GM19468 (cell line): ENCODE data around the gene HSPA12A.

Source experiments
- ATAC-seq: cut with Tn5 transposase; IDR thresholded peaks from one replicate; pipeline ENCODE4 v1.9.1; 2021; ENCODE audit warnings: mild to moderate bottlenecking, moderate library complexity, moderate number of reproducible peaks; ENCODE audit not compliant: unreplicated experiment; ENCODE audit errors: extremely low read depth

Gene HSPA12A

GRCh38 chr10:116636976-116637375 is 105.4 kb downstream of the HSPA12A start:
- no peak for ATAC-seq

- no peak for ATAC-seq
Observed at GRCh38 chr10:116636385-116636784, 106.0 kb downstream of the HSPA12A start.

- no peak for ATAC-seq
Observed at GRCh38 chr10:116634126-116634975, 108.0 kb downstream of the HSPA12A start.

- no peak for ATAC-seq
Observed at GRCh38 chr10:116633216-116633600, 109.2 kb downstream of the HSPA12A start.

- no peak for ATAC-seq
Observed at GRCh38 chr10:116632596-116633215, 109.7 kb downstream of the HSPA12A start.

- no peak for ATAC-seq
Observed at GRCh38 chr10:116631871-116632295, 110.5 kb downstream of the HSPA12A start.

GRCh38 chr10:116630020-116630419 is 112.3 kb downstream of the HSPA12A start:
- ATAC-seq, result no peak

- no peak for ATAC-seq
Observed at GRCh38 chr10:116629340-116629739, 113.0 kb downstream of the HSPA12A start.

- ATAC-seq, result no peak
Observed at GRCh38 chr10:116627386-116627933, 114.9 kb downstream of the HSPA12A start.

GRCh38 chr10:116626815-116627214 is 115.6 kb downstream of the HSPA12A start:
- ATAC-seq, result no peak

GRCh38 chr10:116625845-116626244 is 116.5 kb downstream of the HSPA12A start:
- ATAC-seq, result no peak

GRCh38 chr10:116621934-116622655 is 120.3 kb downstream of the HSPA12A start:
- ATAC-seq, result no peak

GRCh38 chr10:116621476-116621875 is 120.9 kb downstream of the HSPA12A start:
- ATAC-seq, result no peak
